Ovary (tissue), 9 donors: ENCODE measurements around the gene VASP. TPM values are rescaled to one million over a fixed set of nuclear protein-coding genes. Genes with fewer than 3 reads are reported as not detected.

Experiments used
- DNase-seq, 5 donors: peaks; one replicate each; pipeline ENCODE4 v3.0.0-alpha.2; 2019 to 2020
- H3K27ac ChIP-seq, 2 donors: fragments of 200-600 bp; one replicate each; pipeline versions ENCODE4 v1.5.1 to v1.8.0; 2019 to 2022
- H3K27me3 ChIP-seq: fragments of 200-600 bp; one replicate; pipeline ENCODE4 v1.8.0; 2022
- H3K36me3 ChIP-seq: fragments of 200-600 bp; sonication (generic); one replicate; pipeline ENCODE4 v1.5.1; 2019
- H3K4me1 ChIP-seq: one replicate; pipeline ENCODE4 v1.8.1; 2013; ENCODE audit warnings: mild to moderate bottlenecking, moderate library complexity; ENCODE audit not compliant: insufficient read depth
- H3K4me3 ChIP-seq: fragments of 200-600 bp; sonication (generic); one replicate; pipeline ENCODE4 v1.5.1; 2017
- H3K9me3 ChIP-seq, 2 donors: fragments of 200-600 bp in 1 of 2; sonication (generic) in 1 of 2; one replicate each; pipeline versions ENCODE4 v1.5.1 to v1.8.1; 2013 to 2019; ENCODE audit warnings: mild to moderate bottlenecking in 1 of 2, moderate library complexity in 1 of 2
- CTCF ChIP-seq, 3 donors: fragments of 450-650 bp in 2 of 3; fragments of 200-600 bp in 1 of 3; IDR thresholded peaks; one replicate each; pipeline versions ENCODE4 v1.5.1 to v1.8.0; 2016 to 2022; ENCODE audit warnings: antibody characterized with exemption in 3 of 3, mild to moderate bottlenecking in 1 of 3
- EP300 ChIP-seq: sonication (generic); formaldehyde crosslinking; IDR thresholded peaks from one replicate; pipeline ENCODE4 v1.6.1; 2017; ENCODE audit warnings: antibody characterized with exemption
- POLR2A ChIP-seq: fragments of 450-650 bp; IDR thresholded peaks from one replicate; pipeline ENCODE4 v1.6.1; 2017; ENCODE audit warnings: antibody characterized with exemption, mild to moderate bottlenecking, moderate library complexity
- WGBS, 3 donors: extraction: QIAGEN DNeasy Blood & Tissue Kit in 1 of 3; methylation state at CpG; one replicate each; pipeline versions ENCODE4 v1.1.5 to v1.1.7; 2013 to 2017; 5-methylcytosine and 5-hydroxymethylcytosine counted together
- intact Hi-C, 4 donors: fragments of 100-400 bp; cut with DNase I; formaldehyde crosslinking; loops; one replicate each; pipeline versions ENCODE4 v1.11.0 to v1.15.1; 2022 to 2023
- polyA plus RNA-seq, 2 donors: library from polyadenylated mRNA; stranded (reverse); fragments of 200-250 nt in 1 of 2; fragments of 350-450 nt in 1 of 2; fragmentation: Illumina TruSeq in 1 of 2; extraction: RNeasy Lipid Tissue Mini Kit (QIAGEN cat#74804) in 1 of 2; gene quantifications; one replicate each; pipeline ENCODE4 v1.2.3, GENCODE V29; 2013 to 2014
- total RNA-seq, 7 donors: library from RNA; depleted of rRNA in 2 of 7; stranded (reverse); fragments of >200 nt in 2 of 7; fragmentation: NEBNext Ultra II Directional in 3 of 7; extraction: Animal tissue kit (Norgen Biotek cat#: 25700) in 3 of 7; gene quantifications; one replicate each; pipeline versions ENCODE4 v1.1.0 to v1.2.4, GENCODE V29; 2016 to 2023
- donor health status: DM: no; HTN: no; CAD: no; lungs with moderate emphysema.
- donor health status: DM: no; HTN: no; CAD: no.
- donor health status: Bipolar disorder and iron deficiency.
- donor health status: DM: yes; HTN: yes; CAD: no.
- donor health status: DM: no; HTN: no; CAD: no.
- donor health status: DM: yes; HTN: yes; CAD: no.

VASP gene
- total and polyA plus RNA-seq, 9 donors = 15.7 to 83.2 (median 49.0) TPM

DNA sequence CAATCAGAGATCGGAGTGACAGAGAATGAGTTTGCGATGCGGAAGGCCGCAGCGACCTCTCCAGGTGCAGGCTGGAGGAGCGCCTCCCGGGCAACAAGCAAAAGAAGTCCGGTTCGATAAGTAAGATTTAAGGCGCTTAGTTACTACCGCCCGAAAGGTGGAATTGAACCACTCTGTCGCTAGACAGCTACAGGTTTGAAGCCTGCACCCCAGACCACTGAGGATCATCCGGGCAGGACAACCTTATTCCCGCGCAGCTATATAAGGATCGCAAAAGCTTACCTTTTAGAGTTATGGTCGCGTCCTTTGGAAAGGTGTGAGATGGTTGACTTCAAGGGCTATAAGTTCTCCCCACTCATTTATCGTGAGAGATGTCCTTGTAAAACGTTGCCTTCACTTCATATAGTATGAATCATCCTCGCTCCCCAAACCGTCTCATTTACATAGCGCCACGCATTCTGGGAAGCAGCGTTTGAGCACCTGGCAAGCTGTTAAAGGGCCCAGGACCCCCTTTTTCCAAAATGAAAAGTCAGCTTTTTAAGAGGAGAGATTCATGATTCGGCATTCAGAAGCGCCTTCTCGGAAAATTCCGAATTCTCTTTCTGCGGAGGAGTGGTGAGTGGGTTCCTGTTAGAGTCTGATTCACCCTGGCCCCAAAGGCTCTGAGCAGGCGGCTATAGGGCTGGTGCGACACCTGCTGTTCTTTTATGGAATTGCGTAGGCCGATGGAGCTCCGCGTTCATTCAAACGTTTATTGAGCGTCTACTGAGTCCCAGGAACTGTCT, 28.6 kb upstream of the VASP start:
- H3K4me1 ChIP-seq = no peaks in the 10 kb centered on the region
- H3K27me3 ChIP-seq = no peaks in the 10 kb centered on the region
- H3K9me3 ChIP-seq = no peaks in the 10 kb centered on the region
- peak overlapping the region; percentile 89 to 96 for H3K27ac ChIP-seq
- TF ChIP-seq EP300 (no peak), CTCF (IDR thresholded peaks at IDR 0.05) (peak; percentile 80 to 99 (median 98)), POLR2A (no peak)
- H3K4me3 ChIP-seq = peak overlapping the region; percentile 53
- WGBS, 3 donors = 0 to 1% (median 0%) methylated on average over 39 of the region's 39 CpGs
- DNase-seq = peak; percentile 78 to 88 (median 87)
- H3K36me3 ChIP-seq = no peaks in the 10 kb centered on the region
- intact Hi-C loops = loop anchor here (1.0 to 2.0 kb wide), 3 partner anchors 38 to 40 kb away; no protein-coding TSS in a partner anchor

- 81 to 88% (median 87%) methylated on average over 5 of the region's 5 CpGs for WGBS, 3 donors
- no peak for DNase-seq
- TF ChIP-seq POLR2A (no peak), EP300 (no peak), CTCF (IDR thresholded peaks at IDR 0.05) (no peak)
- Histone ChIP-seq H3K36me3 (no peaks in the 10 kb centered on the region), H3K4me1 (no peaks in the 10 kb centered on the region), H3K4me3 (no peak overlapping the region), H3K27ac (no peak overlapping the region), H3K27me3 (no peaks in the 10 kb centered on the region), H3K9me3 (no peaks in the 10 kb centered on the region)
- intact Hi-C loops = no loop called here
Observed at GRCh38 chr19:45483033-45483432, 24.2 kb upstream of the VASP start.

DNA sequence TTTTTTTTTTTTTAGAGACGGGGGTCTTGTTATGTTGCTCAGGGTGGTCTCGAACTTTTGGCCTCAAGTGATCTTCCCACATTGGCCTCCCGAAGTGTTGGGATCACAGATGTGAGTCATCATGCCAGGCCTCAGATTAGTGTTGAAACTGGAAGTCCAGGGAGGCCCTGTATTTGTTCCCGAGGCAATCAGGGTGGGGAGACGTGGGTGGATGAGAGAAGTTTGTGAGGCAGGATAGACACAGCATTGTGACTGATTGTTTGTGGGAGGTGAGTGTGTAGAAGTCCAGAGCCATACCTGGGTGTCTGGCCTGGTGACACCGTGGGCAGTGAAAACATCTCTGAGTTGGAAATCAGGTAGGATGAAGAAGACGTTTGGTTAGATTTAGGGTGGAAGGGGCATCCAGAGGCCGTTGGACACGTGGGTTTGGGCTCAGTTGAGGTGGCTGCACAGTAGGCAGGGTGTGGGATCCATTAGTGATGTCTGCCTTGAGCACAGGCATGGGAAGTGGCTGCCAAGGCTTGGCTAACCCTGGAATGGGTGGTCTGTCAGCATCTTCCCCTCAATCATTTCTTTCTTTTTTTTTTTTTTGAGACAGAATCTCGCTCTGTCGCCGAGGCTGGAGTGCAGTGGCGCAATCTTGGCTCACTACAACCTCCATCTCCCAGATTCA, 22.9 kb upstream of the VASP start:
- TF ChIP-seq CTCF (IDR thresholded peaks at IDR 0.05) (no peak), POLR2A (no peak), EP300 (no peak)
- Histone ChIP-seq H3K4me3 (no peak overlapping the region), H3K4me1 (no peaks in the 10 kb centered on the region), H3K9me3 (no peaks in the 10 kb centered on the region), H3K27me3 (no peaks in the 10 kb centered on the region), H3K36me3 (no peaks in the 10 kb centered on the region), H3K27ac (no peak overlapping the region)
- intact Hi-C loops = no loop called here
- 63 to 69% (median 65%) methylated on average over 13 of the region's 13 CpGs for WGBS, 3 donors
- peak in 1 of 5 donors; percentile 22 for DNase-seq

DNA sequence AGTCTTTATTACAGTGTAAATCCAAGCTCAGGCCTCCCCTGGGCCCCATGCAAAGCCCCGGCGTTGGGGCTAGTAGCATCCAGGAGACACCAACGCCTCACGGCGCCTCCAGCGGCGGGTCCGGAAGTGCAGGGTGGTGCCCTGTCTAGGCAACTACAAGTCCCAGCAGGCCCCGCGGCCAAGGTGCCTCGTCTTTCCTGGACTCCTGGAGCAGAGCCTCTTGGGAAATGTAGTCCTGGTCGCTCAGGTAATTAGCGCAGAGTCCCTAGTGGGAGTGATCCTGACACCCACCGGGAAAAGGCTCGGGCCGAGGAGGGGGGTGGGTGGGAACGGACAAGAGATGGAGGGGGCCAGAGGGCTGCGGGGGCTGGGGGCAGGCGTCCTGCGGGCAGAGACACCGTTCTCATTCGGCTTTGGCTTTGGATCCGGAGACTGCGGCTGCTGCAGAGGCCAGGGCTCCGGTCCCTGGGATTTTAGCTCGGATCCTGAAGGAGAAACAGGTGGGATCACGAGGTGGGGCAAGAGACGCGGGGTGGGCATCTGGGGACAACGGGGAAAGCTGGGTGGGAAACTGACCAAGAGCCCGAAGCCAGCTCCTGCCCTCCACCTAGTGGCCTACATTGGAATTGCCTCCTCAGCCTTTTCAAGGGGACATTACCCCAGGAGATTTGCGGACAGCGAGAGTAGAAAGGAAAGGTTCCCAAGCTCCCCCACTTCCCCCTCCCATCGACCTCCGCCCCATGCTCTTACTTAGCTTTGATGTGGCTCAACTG, 21.8 kb upstream of the VASP start:
- 0% methylated on average over 35 of the region's 35 CpGs for WGBS, 3 donors
- Histone ChIP-seq H3K4me3 (peak overlapping the region; percentile 56), H3K27ac (peak overlapping the region; percentile 42 to 67), H3K36me3 (no peaks in the 10 kb centered on the region), H3K27me3 (no peaks in the 10 kb centered on the region), H3K9me3 (no peaks in the 10 kb centered on the region), H3K4me1 (no peaks in the 10 kb centered on the region)
- no peak for TF ChIP-seq EP300
- TF ChIP-seq POLR2A = no peak
- TF ChIP-seq CTCF (IDR thresholded peaks at IDR 0.05) = peak; percentile 55 to 89 (median 81)
- DNase-seq = peak; percentile 96 to 98 (median 97)
- intact Hi-C loops = loop anchor here in 1 of 4 donors (5.0 kb wide), 1 partner anchor 58 kb away; no protein-coding TSS in a partner anchor
